T-cell (primary cell): Measurements from ENCODE around the gene KCNH8. TPM values are rescaled to one million over a fixed set of nuclear protein-coding genes. Genes with fewer than 3 reads are reported as not detected.

Source experiments
- ATAC-seq, 4 experiments: fragments of 200-7000 bp in 3 of 4; fragments of 150-1000 bp in 1 of 4; cut with Tn5 transposase; replicated peaks in 1 of 4; 1 replicate in 3 of 4; 2 replicates in 1 of 4; pipeline ENCODE4 v1.10.0; 2021; ENCODE audit warnings: moderate library complexity in 3 of 4, mild to moderate bottlenecking in 2 of 4, moderate number of reproducible peaks in 1 of 4
- CTCF ChIA-PET, 2 donors: fragments of 300-600 bp; sonication (Branson Sonifier 250); formaldehyde crosslinking; loops; one replicate each; lab custom pipeline; 2022; ENCODE audit warnings: antibody characterized with exemption in 2 of 2; lab: Charles Lee
- POLR2A ChIA-PET, 2 donors: fragments of 300-600 bp; sonication (Branson Sonifier 250); formaldehyde crosslinking; loops; one replicate each; lab custom pipeline; 2022; ENCODE audit warnings: antibody characterized with exemption in 2 of 2; lab: Charles Lee
- DNase-seq, 35 experiments: peaks; one replicate each; pipeline versions ENCODE4 v3.0.0 to v3.0.0-alpha.2; 2013 to 2023
- H3K27ac ChIP-seq: one replicate; pipeline ENCODE4 v1.5.1; 2013; ENCODE audit warnings: low read length
- H3K27me3 ChIP-seq, 2 experiments: replicated peaks in 1 of 2; 1 replicate in 1 of 2; 2 replicates in 1 of 2; pipeline versions ENCODE4 v1.6.1 to v1.7.0; 2013; ENCODE audit warnings: low read length in 1 of 2, mixed read lengths in 1 of 2; ENCODE audit not compliant: control insufficient read depth in 2 of 2, insufficient read depth in 2 of 2; ENCODE audit errors: extremely low read depth in 1 of 2
- H3K36me3 ChIP-seq, 2 donors: 1 replicate in 1 of 2; 2 replicates in 1 of 2; pipeline versions ENCODE4 v1.6.1 to v1.7.0; 2013; ENCODE audit warnings: low read length in 1 of 2; ENCODE audit not compliant: control insufficient read depth in 2 of 2, insufficient read depth in 1 of 2; ENCODE audit errors: extremely low read depth in 1 of 2
- H3K4me1 ChIP-seq, 2 experiments: 1 replicate in 1 of 2; 2 replicates in 1 of 2; pipeline versions ENCODE4 v1.6.1 to v1.7.0; 2013; ENCODE audit warnings: low read length in 2 of 2, mixed read lengths in 1 of 2; ENCODE audit not compliant: insufficient read depth in 2 of 2, control insufficient read depth in 1 of 2; ENCODE audit errors: extremely low read depth in 1 of 2
- H3K4me3 ChIP-seq, 2 donors: 1 replicate in 1 of 2; 2 replicates in 1 of 2; pipeline versions ENCODE4 v1.5.1 to v1.7.0; 2013; ENCODE audit warnings: mild to moderate bottlenecking in 2 of 2, low read length in 1 of 2, moderate library complexity in 1 of 2; ENCODE audit not compliant: control insufficient read depth in 1 of 2; ENCODE audit errors: extremely low read depth in 1 of 2
- H3K9me3 ChIP-seq: 2 replicates; pipeline ENCODE4 v1.7.0; 2013
- H3K27ac Mint-ChIP-seq, 2 donors: one replicate each; pipeline ENCODE4 v1.8.0; 2020 to 2021; ENCODE audit warnings: mild to moderate bottlenecking in 2 of 2, mixed read lengths in 2 of 2
- H3K27me3 Mint-ChIP-seq, 2 donors: one replicate each; pipeline ENCODE4 v1.8.0; 2021 to 2022; ENCODE audit warnings: mixed read lengths in 2 of 2
- H3K36me3 Mint-ChIP-seq: one replicate; pipeline ENCODE4 v1.8.0; 2021; ENCODE audit warnings: mixed read lengths
- H3K4me1 Mint-ChIP-seq, 3 donors: one replicate each; pipeline ENCODE4 v1.8.0; 2020 to 2022; ENCODE audit warnings: mixed read lengths in 3 of 3, mild to moderate bottlenecking in 1 of 3
- H3K4me3 Mint-ChIP-seq, 3 donors: one replicate each; pipeline ENCODE4 v1.8.0; 2020 to 2022; ENCODE audit warnings: mild to moderate bottlenecking in 3 of 3, mixed read lengths in 3 of 3, moderate library complexity in 3 of 3
- H3K9me3 Mint-ChIP-seq, 3 donors: one replicate each; pipeline ENCODE4 v1.8.0; 2020 to 2022; ENCODE audit warnings: mixed read lengths in 3 of 3
- WGBS: methylation state at CpG from one replicate; pipeline ENCODE4 v1.1.5; 2013; ENCODE audit warnings: missing lambda C conversion rate; ENCODE audit not compliant: insufficient coverage; 5-methylcytosine and 5-hydroxymethylcytosine counted together
- total RNA-seq, 35 experiments: library from RNA in 6 of 35; stranded (reverse) in 6 of 35; fragments of 120-200 nt in 1 of 35; gene quantifications; one replicate each; pipeline versions ENCODE4 v1.2.1 to v1.2.4 and lab custom pipeline; 2013 to 2026

Gene KCNH8
- total RNA-seq, 5 donors from 2014 or later (not counting 1 experiment from before 2014, with no cell fraction given), result 0.03 to 0.26 (median 0.16) TPM; not detected in 1

GRCh38 chr3:19384868-19385267 is 236.6 kb downstream of the KCNH8 start:
- Mint-ChIP-seq H3K9me3 (peaks cover 0 to 2% (median 0%) of the 10 kb centered on the region in 3 donors), H3K27ac (no peak overlapping the region), H3K4me3 (no peak overlapping the region), H3K36me3 (no peaks in the 10 kb centered on the region), H3K27me3 (no peaks in the 10 kb centered on the region), H3K4me1 (no peaks in the 10 kb centered on the region)
- no peak overlapping the region for H3K4me3 ChIP-seq
- H3K9me3 ChIP-seq, result no peaks in the 10 kb centered on the region
- no peak for DNase-seq
- H3K4me1 ChIP-seq, result no peaks in the 10 kb centered on the region
- ATAC-seq, result no peak
- H3K27ac ChIP-seq, result no peak overlapping the region
- no peaks in the 10 kb centered on the region for H3K27me3 ChIP-seq
- ChIA-PET POLR2A (no interaction called here), CTCF (no interaction called here)
- H3K36me3 ChIP-seq, result no peaks in the 10 kb centered on the region
- 31% methylated on average over 2 of the region's 3 CpGs for WGBS

DNA sequence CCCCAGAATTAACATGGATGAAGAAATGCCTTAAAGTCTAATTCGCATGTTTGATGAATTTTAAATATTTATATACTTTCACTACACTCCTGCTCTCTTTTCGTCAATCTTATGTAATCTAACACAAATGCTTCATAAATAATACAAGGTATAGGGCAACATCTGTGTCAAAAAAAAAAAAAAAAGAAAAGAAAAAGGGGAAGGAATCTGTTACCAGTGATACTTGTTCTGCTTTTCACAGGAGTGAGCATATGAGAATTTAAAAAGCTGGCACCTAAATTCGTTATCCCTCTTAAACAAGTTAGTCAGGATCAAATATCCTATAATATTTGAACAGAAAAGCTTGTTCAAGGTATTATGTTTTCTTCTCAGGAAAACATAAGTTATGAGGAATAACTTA is 243.8 kb downstream of the KCNH8 start:
- no CpG with 5 or more reads among the region's 3 CpGs for WGBS
- Histone ChIP-seq H3K4me1 (no peaks in the 10 kb centered on the region), H3K36me3 (no peaks in the 10 kb centered on the region), H3K27me3 (no peaks in the 10 kb centered on the region), H3K9me3 (no peaks in the 10 kb centered on the region), H3K4me3 (no peak overlapping the region), H3K27ac (no peak overlapping the region)
- Mint-ChIP-seq H3K27me3 (peaks cover 0 to 2% of the 10 kb centered on the region in 2 donors), H3K27ac (no peak overlapping the region), H3K9me3 (no peaks in the 10 kb centered on the region), H3K4me1 (no peaks in the 10 kb centered on the region), H3K4me3 (no peak overlapping the region), H3K36me3 (no peaks in the 10 kb centered on the region)
- ATAC-seq (no peak), DNase-seq (no peak)
- ChIA-PET CTCF (interaction anchor here in 1 of 2 donors (0.6 kb wide), 1 partner anchor 1947 kb away, joined by 3 read pairs; no protein-coding TSS in a partner anchor), POLR2A (no interaction called here)

- Histone ChIP-seq H3K4me3 (no peak overlapping the region), H3K4me1 (no peaks in the 10 kb centered on the region), H3K9me3 (no peaks in the 10 kb centered on the region), H3K27me3 (no peaks in the 10 kb centered on the region), H3K27ac (no peak overlapping the region), H3K36me3 (no peaks in the 10 kb centered on the region)
- H3K9me3 Mint-ChIP-seq, result no peaks in the 10 kb centered on the region
- no peaks in the 10 kb centered on the region for H3K4me1 Mint-ChIP-seq
- no peak for ATAC-seq
- H3K36me3 Mint-ChIP-seq, result no peaks in the 10 kb centered on the region
- peaks cover 0 to 2% of the 10 kb centered on the region in 2 donors for H3K27me3 Mint-ChIP-seq
- no peak overlapping the region for H3K4me3 Mint-ChIP-seq
- CTCF ChIA-PET, result no interaction called here
- DNase-seq, result no peak
- WGBS, result no CpG with 5 or more reads among the region's 8 CpGs
- no peak overlapping the region for H3K27ac Mint-ChIP-seq
- POLR2A ChIA-PET, result no interaction called here
Observed at GRCh38 chr3:19394946-19395345, 246.6 kb downstream of the KCNH8 start.

DNA sequence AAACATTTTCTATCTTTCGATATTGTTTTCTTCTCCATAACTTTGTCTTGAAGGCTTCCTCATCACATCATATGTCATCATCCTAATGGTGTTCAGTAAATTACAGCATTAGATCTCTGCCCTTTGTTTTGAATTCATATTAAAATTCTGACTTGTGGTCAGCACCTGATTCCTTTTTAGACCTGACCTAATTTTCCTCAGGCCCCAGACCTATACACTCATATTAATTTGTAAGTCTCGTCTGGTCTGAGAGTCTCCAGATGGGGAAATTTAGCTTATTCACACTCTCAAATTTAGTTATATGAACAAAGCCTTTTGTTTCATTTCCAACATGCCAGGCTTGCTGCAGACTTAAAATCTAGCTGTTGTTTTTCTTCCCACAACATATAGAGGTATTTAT is 248.4 kb downstream of the KCNH8 start:
- DNase-seq, result no peak
- no peaks in the 10 kb centered on the region for H3K9me3 ChIP-seq
- no peak overlapping the region for H3K4me3 ChIP-seq
- no peaks in the 10 kb centered on the region for H3K4me1 ChIP-seq
- ATAC-seq, result no peak
- no peak overlapping the region for H3K27ac ChIP-seq
- Mint-ChIP-seq H3K27me3 (no peaks in the 10 kb centered on the region), H3K4me1 (no peaks in the 10 kb centered on the region), H3K27ac (no peak overlapping the region), H3K9me3 (no peaks in the 10 kb centered on the region), H3K36me3 (no peaks in the 10 kb centered on the region), H3K4me3 (no peak overlapping the region)
- ChIA-PET CTCF (no interaction called here), POLR2A (no interaction called here)
- WGBS, result no CpG with 5 or more reads among the region's 2 CpGs
- H3K36me3 ChIP-seq, result no peaks in the 10 kb centered on the region
- H3K27me3 ChIP-seq, result no peaks in the 10 kb centered on the region

- no peak overlapping the region for H3K4me3 Mint-ChIP-seq
- no peaks in the 10 kb centered on the region for H3K4me1 Mint-ChIP-seq
- Histone ChIP-seq H3K36me3 (no peaks in the 10 kb centered on the region), H3K4me1 (no peaks in the 10 kb centered on the region), H3K27me3 (no peaks in the 10 kb centered on the region), H3K9me3 (no peaks in the 10 kb centered on the region), H3K4me3 (no peak overlapping the region), H3K27ac (no peak overlapping the region)
- ChIA-PET CTCF (no interaction called here), POLR2A (no interaction called here)
- no peaks in the 10 kb centered on the region for H3K36me3 Mint-ChIP-seq
- no peak for DNase-seq
- no peak for ATAC-seq
- H3K27me3 Mint-ChIP-seq, result no peaks in the 10 kb centered on the region
- H3K9me3 Mint-ChIP-seq, result no peaks in the 10 kb centered on the region
- no peak overlapping the region for H3K27ac Mint-ChIP-seq
- no CpG with 5 or more reads among the region's 1 CpG for WGBS
Observed at GRCh38 chr3:19399356-19399755, 251.0 kb downstream of the KCNH8 start.

DNA sequence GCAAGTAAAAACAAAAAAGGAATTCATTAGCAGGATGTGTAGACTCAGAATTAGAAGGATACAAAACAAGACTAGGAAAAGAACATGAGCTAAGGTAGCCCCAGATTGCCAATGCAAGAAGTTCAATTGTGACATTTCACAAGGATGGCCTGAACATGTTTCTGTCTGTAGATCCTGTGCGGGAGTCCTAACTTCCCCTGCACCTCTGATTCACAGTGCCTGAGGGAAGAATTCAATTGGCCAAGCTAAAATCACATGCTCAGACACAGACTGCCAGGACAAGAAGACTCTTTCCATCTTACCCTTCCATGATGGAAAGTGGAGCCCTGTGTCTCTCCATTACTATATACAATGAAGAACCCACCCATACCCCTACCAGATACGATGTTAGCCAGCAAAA is 251.5 kb downstream of the KCNH8 start:
- CTCF ChIA-PET, result no interaction called here
- no peaks in the 10 kb centered on the region for H3K9me3 Mint-ChIP-seq
- no peak overlapping the region for H3K4me3 ChIP-seq
- no peaks in the 10 kb centered on the region for H3K36me3 Mint-ChIP-seq
- H3K9me3 ChIP-seq, result no peaks in the 10 kb centered on the region
- H3K27ac ChIP-seq, result no peak overlapping the region
- POLR2A ChIA-PET, result no interaction called here
- no peaks in the 10 kb centered on the region for H3K27me3 Mint-ChIP-seq
- H3K4me1 ChIP-seq, result no peaks in the 10 kb centered on the region
- no peaks in the 10 kb centered on the region for H3K27me3 ChIP-seq
- no peaks in the 10 kb centered on the region for H3K36me3 ChIP-seq
- H3K4me1 Mint-ChIP-seq, result no peaks in the 10 kb centered on the region
- no peak for ATAC-seq
- no peak overlapping the region for H3K4me3 Mint-ChIP-seq
- 100% methylated on average over 1 of the region's 2 CpGs for WGBS
- DNase-seq, result no peak
- H3K27ac Mint-ChIP-seq, result no peak overlapping the region

DNA sequence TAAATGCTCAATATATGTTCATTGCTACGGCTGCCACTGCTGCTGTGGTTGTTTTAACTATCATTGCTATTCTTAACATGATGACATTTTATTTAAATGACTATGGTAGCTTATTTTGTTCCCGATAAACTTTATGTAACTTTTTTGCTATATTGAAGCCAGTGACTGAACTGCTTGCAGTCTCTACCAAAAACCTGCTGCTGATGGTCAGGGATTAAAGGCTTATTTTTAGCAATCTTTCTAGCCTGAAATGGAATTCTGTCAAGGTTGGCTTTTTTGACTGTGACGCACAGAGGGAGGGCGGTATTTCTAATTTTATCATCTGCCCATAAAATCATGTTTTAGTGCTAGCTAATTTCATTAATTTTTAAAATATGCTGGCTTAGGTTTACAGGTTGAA is 271.8 kb downstream of the KCNH8 start:
- ChIA-PET CTCF (no interaction called here), POLR2A (no interaction called here)
- H3K27ac ChIP-seq, result no peak overlapping the region
- Mint-ChIP-seq H3K27me3 (no peaks in the 10 kb centered on the region), H3K4me1 (no peaks in the 10 kb centered on the region), H3K27ac (no peak overlapping the region), H3K36me3 (no peaks in the 10 kb centered on the region), H3K4me3 (no peak overlapping the region), H3K9me3 (peaks cover 0 to 2% (median 0%) of the 10 kb centered on the region in 3 donors)
- H3K4me3 ChIP-seq, result no peak overlapping the region
- ATAC-seq, result no peak
- H3K27me3 ChIP-seq, result no peaks in the 10 kb centered on the region
- no peaks in the 10 kb centered on the region for H3K36me3 ChIP-seq
- no peaks in the 10 kb centered on the region for H3K4me1 ChIP-seq
- no CpG with 5 or more reads among the region's 4 CpGs for whole genome bisulfite sequencing
- no peak for DNase-seq
- H3K9me3 ChIP-seq, result no peaks in the 10 kb centered on the region
